B cell (primary cell): ENCODE data around the gene IGFBP3. TPM values are rescaled to one million over a fixed set of nuclear protein-coding genes. Genes with fewer than 3 reads are reported as not detected.

ENCODE experiments used
- ATAC-seq: fragments of 200-7000 bp; cut with Tn5 transposase; one replicate; pipeline ENCODE4 v1.10.0; 2021; ENCODE audit warnings: low read depth, mild to moderate bottlenecking, moderate number of reproducible peaks, moderate library complexity
- CTCF ChIA-PET: fragments of 350-600 bp; sonication (Branson Sonifier 250); formaldehyde crosslinking; loops from one replicate; lab custom pipeline; 2021; ENCODE audit warnings: antibody characterized with exemption, inconsistent platforms; lab: Charles Lee
- POLR2A ChIA-PET: fragments of 350-600 bp; sonication (Branson Sonifier 250); formaldehyde crosslinking; loops from one replicate; lab custom pipeline; 2021; ENCODE audit warnings: antibody characterized with exemption; lab: Charles Lee
- DNase-seq: peaks from one replicate; pipeline ENCODE4 v3.0.0; 2013
- H2AFZ ChIP-seq: 2 replicates; pipeline ENCODE4 v1.6.1; 2012; ENCODE audit warnings: mild to moderate bottlenecking, low read depth, low read length; ENCODE audit not compliant: insufficient read depth, poor library complexity, severe bottlenecking
- H3K27ac ChIP-seq, 2 donors: 1 replicate in 1 of 2; 2 replicates in 1 of 2; pipeline ENCODE4 v1.5.1; 2012 to 2013; ENCODE audit warnings: low read length in 2 of 2, mild to moderate bottlenecking in 2 of 2, moderate library complexity in 1 of 2
- H3K27me3 ChIP-seq, 4 experiments: fragments of 200-600 bp in 1 of 4; sonication (generic) in 1 of 4; replicated peaks in 1 of 4; 1 replicate in 2 of 4; 2 replicates in 2 of 4; pipeline versions ENCODE4 v1.6.1 to v1.7.0; 2013 to 2016; ENCODE audit warnings: low read length in 3 of 4, mild to moderate bottlenecking in 2 of 4, mixed read lengths in 1 of 4, moderate library complexity in 1 of 4; ENCODE audit not compliant: insufficient read depth in 4 of 4, control insufficient read depth in 3 of 4; ENCODE audit errors: control extremely low read depth in 1 of 4
- H3K36me3 ChIP-seq, 2 experiments: replicated peaks in 1 of 2; 1 replicate in 1 of 2; 2 replicates in 1 of 2; pipeline versions ENCODE4 v1.6.1 to v1.7.1; 2013; ENCODE audit warnings: low read length in 1 of 2; ENCODE audit not compliant: insufficient read depth in 2 of 2, control insufficient read depth in 1 of 2; ENCODE audit errors: control extremely low read depth in 1 of 2, extremely low read depth in 1 of 2
- H3K4me1 ChIP-seq, 2 donors: fragments of 200-600 bp in 1 of 2; sonication (generic) in 1 of 2; 1 replicate in 1 of 2; 2 replicates in 1 of 2; pipeline versions ENCODE4 v1.5.1 to v1.6.1; 2013 to 2017; ENCODE audit warnings: low read length in 2 of 2; ENCODE audit not compliant: control insufficient read depth in 2 of 2, insufficient read depth in 2 of 2
- H3K4me2 ChIP-seq: replicated peaks from 2 replicates; pipeline ENCODE3; 2012; ENCODE audit warnings: mild to moderate bottlenecking, low read depth, low read length; ENCODE audit not compliant: poor library complexity, severe bottlenecking
- H3K4me3 ChIP-seq, 5 experiments: fragments of 200-600 bp in 1 of 5; sonication (generic) in 1 of 5; 1 replicate in 3 of 5; 2 replicates in 2 of 5; pipeline versions ENCODE4 v1.5.1 to v1.7.0; 2011 to 2016; ENCODE audit warnings: low read length in 4 of 5, mild to moderate bottlenecking in 4 of 5, low read depth in 2 of 5, control low read depth in 1 of 5, moderate library complexity in 1 of 5; ENCODE audit not compliant: insufficient read depth in 1 of 5; ENCODE audit errors: control extremely low read depth in 1 of 5, extremely low read depth in 1 of 5
- H3K79me2 ChIP-seq: fragments of 200-600 bp; sonication (generic); one replicate; pipeline ENCODE4 v1.6.0; 2016; ENCODE audit warnings: low read length; ENCODE audit not compliant: control insufficient read depth, insufficient read depth
- H3K9ac ChIP-seq: fragments of 200-600 bp; sonication (generic); 2 replicates; pipeline ENCODE4 v1.6.1; 2017; ENCODE audit warnings: mild to moderate bottlenecking, low read length, moderate library complexity
- H3K9me3 ChIP-seq, 3 donors: one replicate each; pipeline versions ENCODE4 v1.6.1 to v1.7.1; 2013; ENCODE audit warnings: low read length in 2 of 3; ENCODE audit not compliant: control insufficient read depth in 2 of 3, insufficient read depth in 1 of 3; ENCODE audit errors: control extremely low read depth in 1 of 3
- H4K20me1 ChIP-seq: 2 replicates; pipeline ENCODE4 v1.6.0; 2012; ENCODE audit warnings: mild to moderate bottlenecking, low read length; ENCODE audit not compliant: insufficient read depth, control insufficient read depth, poor library complexity, severe bottlenecking
- H3K27ac Mint-ChIP-seq: one replicate; pipeline ENCODE4 v1.8.0; 2021; ENCODE audit warnings: mixed read lengths
- H3K27me3 Mint-ChIP-seq: one replicate; pipeline ENCODE4 v1.8.0; 2021; ENCODE audit warnings: mixed read lengths
- H3K4me1 Mint-ChIP-seq: one replicate; pipeline ENCODE4 v1.8.0; 2021; ENCODE audit warnings: mixed read lengths
- H3K4me3 Mint-ChIP-seq: one replicate; pipeline ENCODE4 v1.8.0; 2021; ENCODE audit warnings: mixed read lengths
- H3K9me3 Mint-ChIP-seq: one replicate; pipeline ENCODE4 v1.8.0; 2022; ENCODE audit warnings: mixed read lengths; ENCODE audit not compliant: insufficient read depth
- EZH2 ChIP-seq: IDR thresholded peaks from 2 replicates; pipeline ENCODE4 v1.6.1; 2012; ENCODE audit warnings: borderline replicate concordance, low read depth, mild to moderate bottlenecking, moderate library complexity, low read length; ENCODE audit not compliant: insufficient read depth, poor library complexity, severe bottlenecking
- WGBS: methylation state at CpG from one replicate; pipeline ENCODE4 v1.1.5; 2013; ENCODE audit warnings: missing lambda C conversion rate; ENCODE audit not compliant: insufficient coverage; 5-methylcytosine and 5-hydroxymethylcytosine counted together
- intact Hi-C: fragments of 100-400 bp; cut with micrococcal nuclease; formaldehyde crosslinking; loops from one replicate; pipeline ENCODE4 v1.10.0; 2022
- polyA plus RNA-seq: library from polyadenylated mRNA; depleted of rRNA; stranded (reverse); fragments of >200 nt; gene quantifications from 2 replicates; pipeline ENCODE4 v1.2.3, GENCODE V29; 2012
- total RNA-seq, 2 donors: library from RNA; stranded (reverse); fragments of 120-200 nt in 1 of 2; gene quantifications; 1 replicate in 1 of 2; 2 replicates in 1 of 2; pipeline versions ENCODE4 v1.2.3 to v1.2.4, GENCODE V29; 2013 to 2022
- TF ChIP-seq, protein P1 (sequence below): fragments of 200-600 bp; IDR thresholded peaks from one replicate; pipeline ENCODE4 v1.8.0; 2022; ENCODE audit warnings: antibody characterized with exemption, mild to moderate bottlenecking

The IGFBP3 gene
- total and polyA plus RNA-seq, 2 donors (not counting 1 experiment from before 2014, with no cell fraction given), result not detected

DNA sequence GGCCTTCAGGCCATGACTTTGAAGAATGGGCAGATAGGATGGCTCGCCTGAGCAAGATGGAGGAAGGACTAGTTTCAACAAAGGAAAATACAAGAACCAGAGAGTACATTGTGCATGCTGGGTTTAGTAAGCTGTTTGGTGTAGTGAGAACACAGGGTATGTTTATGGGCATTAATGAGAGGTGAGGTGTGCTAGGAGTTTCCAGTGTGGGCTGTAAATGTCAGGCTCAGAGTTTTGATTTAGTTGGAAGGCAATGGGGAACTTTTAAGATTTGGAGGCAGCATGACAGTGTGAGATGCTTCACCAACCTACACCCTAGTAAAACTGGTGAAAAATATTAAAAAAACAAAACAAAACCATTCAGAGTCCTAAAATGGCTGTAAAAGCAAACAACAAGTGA, 19.5 kb downstream of the IGFBP3 start:
- H3K27ac Mint-ChIP-seq, result no peak overlapping the region

GRCh38 chr7:45898222-45898621, 22.9 kb downstream of the IGFBP3 start:
- peaks cover 0 to 5% (median 0%) of the 10 kb centered on the region in 3 donors for H3K9me3 ChIP-seq
- H4K20me1 ChIP-seq, result no peaks in the 10 kb centered on the region
- no peaks in the 10 kb centered on the region for H3K4me1 ChIP-seq
- H3K4me3 ChIP-seq, result no peak overlapping the region
- intact Hi-C loops, result no loop called here
- no peak for ATAC-seq
- peaks cover 0 to 17% (median 13%) of the 10 kb centered on the region in 4 experiments for H3K27me3 ChIP-seq
- no peak overlapping the region for H3K9ac ChIP-seq
- ChIA-PET CTCF (no interaction called here), POLR2A (no interaction called here)
- no peak overlapping the region for H3K4me2 ChIP-seq
- H3K79me2 ChIP-seq, result no peaks in the 10 kb centered on the region
- no peak for TF ChIP-seq EZH2
- TF ChIP-seq, protein P1, sequence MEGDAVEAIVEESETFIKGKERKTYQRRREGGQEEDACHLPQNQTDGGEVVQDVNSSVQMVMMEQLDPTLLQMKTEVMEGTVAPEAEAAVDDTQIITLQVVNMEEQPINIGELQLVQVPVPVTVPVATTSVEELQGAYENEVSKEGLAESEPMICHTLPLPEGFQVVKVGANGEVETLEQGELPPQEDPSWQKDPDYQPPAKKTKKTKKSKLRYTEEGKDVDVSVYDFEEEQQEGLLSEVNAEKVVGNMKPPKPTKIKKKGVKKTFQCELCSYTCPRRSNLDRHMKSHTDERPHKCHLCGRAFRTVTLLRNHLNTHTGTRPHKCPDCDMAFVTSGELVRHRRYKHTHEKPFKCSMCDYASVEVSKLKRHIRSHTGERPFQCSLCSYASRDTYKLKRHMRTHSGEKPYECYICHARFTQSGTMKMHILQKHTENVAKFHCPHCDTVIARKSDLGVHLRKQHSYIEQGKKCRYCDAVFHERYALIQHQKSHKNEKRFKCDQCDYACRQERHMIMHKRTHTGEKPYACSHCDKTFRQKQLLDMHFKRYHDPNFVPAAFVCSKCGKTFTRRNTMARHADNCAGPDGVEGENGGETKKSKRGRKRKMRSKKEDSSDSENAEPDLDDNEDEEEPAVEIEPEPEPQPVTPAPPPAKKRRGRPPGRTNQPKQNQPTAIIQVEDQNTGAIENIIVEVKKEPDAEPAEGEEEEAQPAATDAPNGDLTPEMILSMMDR, result no peak
- no peak overlapping the region for H2AFZ ChIP-seq
- DNase-seq, result no peak
- H3K4me1 Mint-ChIP-seq, result no peaks in the 10 kb centered on the region
- no peaks in the 10 kb centered on the region for H3K36me3 ChIP-seq
- no peak overlapping the region for H3K27ac ChIP-seq
- no peaks in the 10 kb centered on the region for H3K9me3 Mint-ChIP-seq
- H3K4me3 Mint-ChIP-seq, result no peak overlapping the region
- H3K27ac Mint-ChIP-seq, result no peak overlapping the region
- peaks cover 67% of the 10 kb centered on the region for H3K27me3 Mint-ChIP-seq
- WGBS, result 100% methylated on average over 1 of the region's 2 CpGs

More for the DNA sequence above, 19.5 kb downstream of the IGFBP3 start:
- DNase-seq (no peak), ATAC-seq (no peak)
- no peak overlapping the region for H3K9ac ChIP-seq
- WGBS, result 91% methylated on average over 1 of the region's 1 CpG
- ChIA-PET POLR2A (no interaction called here), CTCF (interaction anchor here (0.6 to 1.3 kb wide), 3 partner anchors 13 to 839 kb away, joined by 3 read pairs; no protein-coding TSS in a partner anchor)
- peaks cover 0 to 7% (median 7%) of the 10 kb centered on the region in 3 donors for H3K9me3 ChIP-seq
- TF ChIP-seq EZH2, result no peak
- H3K4me2 ChIP-seq, result no peak overlapping the region
- H3K79me2 ChIP-seq, result no peaks in the 10 kb centered on the region
- H3K27me3 ChIP-seq, result peaks cover 0 to 11% (median 0%) of the 10 kb centered on the region in 4 experiments
- H3K27ac ChIP-seq, result no peak overlapping the region
- no peaks in the 10 kb centered on the region for H3K4me1 ChIP-seq
- H2AFZ ChIP-seq, result no peak overlapping the region
- Mint-ChIP-seq H3K27me3 (peaks cover 36% of the 10 kb centered on the region), H3K4me3 (no peak overlapping the region), H3K4me1 (no peaks in the 10 kb centered on the region), H3K9me3 (no peaks in the 10 kb centered on the region)
- H4K20me1 ChIP-seq, result no peaks in the 10 kb centered on the region
- intact Hi-C loops, result no loop called here
- no peaks in the 10 kb centered on the region for H3K36me3 ChIP-seq
- no peak overlapping the region for H3K4me3 ChIP-seq
